Adrenal gland (tissue), 12 donors: ENCODE data around the gene HLX. TPM values are rescaled to one million over a fixed set of nuclear protein-coding genes. Genes with fewer than 3 reads are reported as not detected.

Experiments used
- DNase-seq, 7 donors: peaks; one replicate each; pipeline ENCODE4 v3.0.0-alpha.2; 2019 to 2020
- H3K27ac ChIP-seq, 5 donors: fragments of 200-600 bp; sonication (generic) in 4 of 5; 1 replicate in 3 of 5; 2 replicates in 2 of 5; pipeline versions ENCODE4 v1.5.1 to v1.8.0; 2016 to 2020; ENCODE audit warnings: mild to moderate bottlenecking in 1 of 5
- H3K27me3 ChIP-seq: fragments of 200-600 bp; 2 replicates; pipeline ENCODE4 v1.8.0; 2021
- H3K36me3 ChIP-seq, 2 donors: fragments of 200-600 bp; replicated peaks in 1 of 2; 1 replicate in 1 of 2; 2 replicates in 1 of 2; pipeline versions ENCODE4 v1.5.1 to v1.8.0; 2018 to 2022
- H3K4me1 ChIP-seq, 2 donors: fragments of 200-600 bp; replicated peaks in 1 of 2; 1 replicate in 1 of 2; 2 replicates in 1 of 2; pipeline versions ENCODE4 v1.5.1 to v1.8.0; 2018 to 2021
- H3K4me3 ChIP-seq, 4 donors: fragments of 200-600 bp; sonication (generic) in 3 of 4; one replicate each; pipeline ENCODE4 v1.5.1; 2016 to 2018
- H3K9me3 ChIP-seq, 3 donors: fragments of 200-600 bp; sonication (generic) in 1 of 3; replicated peaks in 1 of 3; 1 replicate in 2 of 3; 2 replicates in 1 of 3; pipeline versions ENCODE4 v1.5.1 to v1.8.0; 2016 to 2021
- CTCF ChIP-seq, 6 experiments: fragments of 450-650 bp in 4 of 6; fragments of 200-600 bp in 2 of 6; sonication (generic) in 1 of 6; IDR thresholded peaks; 1 replicate in 5 of 6; 2 replicates in 1 of 6; pipeline versions ENCODE4 v1.5.1 to v1.8.0; 2016 to 2021; ENCODE audit warnings: antibody characterized with exemption in 6 of 6, mild to moderate bottlenecking in 2 of 6, moderate library complexity in 1 of 6
- POLR2A ChIP-seq, 2 donors: fragments of 450-650 bp; IDR thresholded peaks; one replicate each; pipeline ENCODE4 v1.6.1; 2017; ENCODE audit warnings: antibody characterized with exemption in 2 of 2, mild to moderate bottlenecking in 2 of 2, moderate library complexity in 1 of 2
- WGBS, 4 donors: extraction: QIAGEN DNeasy Blood & Tissue Kit in 2 of 4; methylation state at CpG; one replicate each; pipeline versions ENCODE4 v1.1.5 to v1.1.7; 2013 to 2017; 5-methylcytosine and 5-hydroxymethylcytosine counted together
- intact Hi-C, 2 donors: fragments of 100-400 bp; cut with DNase I; formaldehyde crosslinking; loops; one replicate each; pipeline versions ENCODE4 v1.14.1 to v1.15.0; 2022 to 2023
- polyA plus RNA-seq, 3 donors: library from polyadenylated mRNA; stranded (reverse); fragments of 200-250 nt in 2 of 3; fragments of 350-450 nt in 1 of 3; fragmentation: Illumina TruSeq in 1 of 3; extraction: RNeasy Lipid Tissue Mini Kit (QIAGEN cat#74804) in 1 of 3; gene quantifications; one replicate each; pipeline ENCODE4 v1.2.3, GENCODE V29; 2013 to 2014
- total RNA-seq, 9 donors: library from RNA; depleted of rRNA in 4 of 9; stranded (reverse); fragments of >200 nt in 4 of 9; fragments of 120-200 nt in 1 of 9; fragmentation: NEBNext Ultra II Directional in 1 of 9; extraction: Animal tissue kit (Norgen Biotek cat#: 25700) in 1 of 9; gene quantifications; one replicate each; pipeline versions ENCODE4 v1.1.0 to v1.2.4, GENCODE V29; 2013 to 2023
- donor health status: healthy with polysubstance abuse.
- donor health status: Bipolar disorder and iron deficiency.
- donor health status: DM: yes; HTN: yes; CAD: no.
- donor health status: DM: no; HTN: no; CAD: no.
- donor health status: DM: no; HTN: no; CAD: no.
- donor health status: DM: yes; HTN: yes; CAD: no.

Gene HLX
- total and polyA plus RNA-seq, 12 donors: 0.81 to 13.8 (median 7.0) TPM

GRCh38 chr1:220887520-220888416 is 8.5 kb downstream of the HLX start:
- no peak for DNase-seq
- no peaks in the 10 kb centered on the region for H3K9me3 ChIP-seq
- peaks cover 0 to 4% of the 10 kb centered on the region in 2 donors for H3K4me1 ChIP-seq
- TF ChIP-seq POLR2A (IDR thresholded peaks at IDR 0.05) (no peak), CTCF (IDR thresholded peaks at IDR 0.05) (no peak)
- peaks cover 0 to 17% of the 10 kb centered on the region in 2 donors for H3K36me3 ChIP-seq
- intact Hi-C loops: loop anchor here in 1 of 2 donors (10.0 kb wide), 1 partner anchor 317 kb away; no protein-coding TSS in a partner anchor
- peaks cover 51% of the 10 kb centered on the region for H3K27me3 ChIP-seq
- no peak overlapping the region for H3K27ac ChIP-seq
- 11 to 15% (median 14%) methylated on average over 17 to 48 of the region's 48 CpGs for WGBS, 4 donors
- no peak overlapping the region for H3K4me3 ChIP-seq

GRCh38 chr1:220888417-220888986 is 9.3 kb downstream of the HLX start:
- TF ChIP-seq POLR2A (IDR thresholded peaks at IDR 0.05) (no peak), CTCF (IDR thresholded peaks at IDR 0.05) (no peak)
- intact Hi-C loops: loop anchor here in 1 of 2 donors (10.0 kb wide), 1 partner anchor 316 kb away; no protein-coding TSS in a partner anchor
- Histone ChIP-seq H3K36me3 (peaks cover 0 to 16% of the 10 kb centered on the region in 2 donors), H3K4me1 (peaks cover 0 to 2% of the 10 kb centered on the region in 2 donors), H3K9me3 (no peaks in the 10 kb centered on the region), H3K4me3 (no peak overlapping the region), H3K27me3 (peaks cover 57% of the 10 kb centered on the region), H3K27ac (no peak overlapping the region)
- no peak for DNase-seq
- WGBS, 4 donors: 40 to 52% (median 49%) methylated on average over 12 to 14 of the region's 14 CpGs

GRCh38 chr1:220889333-220889732 is 10.1 kb downstream of the HLX start:
- 18 to 62% (median 36%) methylated on average over 2 of the region's 2 CpGs for WGBS, 4 donors
- Histone ChIP-seq H3K27ac (no peak overlapping the region), H3K27me3 (peaks cover 65% of the 10 kb centered on the region), H3K4me3 (no peak overlapping the region), H3K4me1 (peaks cover 0 to 3% of the 10 kb centered on the region in 2 donors), H3K9me3 (no peaks in the 10 kb centered on the region), H3K36me3 (peaks cover 0 to 8% of the 10 kb centered on the region in 2 donors)
- DNase-seq: no peak
- intact Hi-C loops: loop anchor here in 1 of 2 donors (10.0 kb wide), 1 partner anchor 315 kb away; no protein-coding TSS in a partner anchor
- TF ChIP-seq CTCF (IDR thresholded peaks at IDR 0.05): no peak
- no peak for TF ChIP-seq POLR2A (IDR thresholded peaks at IDR 0.05)

- peaks cover 0 to 3% of the 10 kb centered on the region in 2 donors for H3K36me3 ChIP-seq
- H3K4me3 ChIP-seq: no peak overlapping the region
- DNase-seq: no peak
- peaks cover 71% of the 10 kb centered on the region for H3K27me3 ChIP-seq
- no peak overlapping the region for H3K27ac ChIP-seq
- WGBS, 4 donors: 58 to 68% (median 63%) methylated on average over 15 of the region's 15 CpGs
- TF ChIP-seq POLR2A (IDR thresholded peaks at IDR 0.05): no peak
- no peak for TF ChIP-seq CTCF (IDR thresholded peaks at IDR 0.05)
- intact Hi-C loops: loop anchor here in 1 of 2 donors (10.0 kb wide), 1 partner anchor 315 kb away; no protein-coding TSS in a partner anchor
- peaks cover 0 to 3% of the 10 kb centered on the region in 2 donors for H3K4me1 ChIP-seq
- H3K9me3 ChIP-seq: no peaks in the 10 kb centered on the region
Measured at GRCh38 chr1:220889848-220890287, 10.6 kb downstream of the HLX start.
